Mesothelial cell of epicardium (in vitro differentiated cells): Measurements from ENCODE around the gene PRPS1. TPM values are rescaled to one million over a fixed set of nuclear protein-coding genes. Genes with fewer than 3 reads are reported as not detected.
"Not testable (repeated sequence)": the region's sequence is repeated elsewhere in the genome, so short reads cannot be mapped to it uniquely, and the experiment has no call there.

Experiments
- DNase-seq, 2 experiments: peaks; one replicate each; pipeline ENCODE4 v3.0.0; 2021; ENCODE audit warnings: low spot score in 2 of 2; ENCODE audit not compliant: unreplicated experiment in 2 of 2
- H3K27ac Mint-ChIP-seq: 2 replicates; pipeline ENCODE4 v1.8.0; 2021; ENCODE audit warnings: mixed read lengths
- H3K27me3 Mint-ChIP-seq: 2 replicates; pipeline ENCODE4 v1.8.0; 2021; ENCODE audit warnings: low read depth, mixed read lengths
- H3K36me3 Mint-ChIP-seq: 2 replicates; pipeline ENCODE4 v1.8.0; 2021; ENCODE audit warnings: mixed read lengths
- H3K4me1 Mint-ChIP-seq: 2 replicates; pipeline ENCODE4 v1.8.0; 2021; ENCODE audit warnings: mixed read lengths
- H3K4me3 Mint-ChIP-seq: 2 replicates; pipeline ENCODE4 v1.8.0; 2021; ENCODE audit warnings: mild to moderate bottlenecking, moderate library complexity, mixed read lengths
- H3K9me3 Mint-ChIP-seq: 2 replicates; pipeline ENCODE4 v1.8.0; 2021; ENCODE audit warnings: mixed read lengths
- total RNA-seq: library from RNA; stranded (reverse); gene quantifications from 3 replicates; pipeline ENCODE4 v1.2.1, GENCODE V29; 2021
- TF ChIP-seq, protein P1 (sequence below): fragments of 200-600 bp; sonication (generic); IDR thresholded peaks from one replicate; pipeline ENCODE4 v1.5.0; 2021; ENCODE audit warnings: antibody characterized with exemption; ENCODE audit not compliant: unreplicated experiment

The PRPS1 gene
- total RNA-seq, 1 donor from 2014 or later = 28.3 TPM

GRCh38 chrX:107678957-107679740, 50.8 kb downstream of the PRPS1 start:
- H3K4me1 Mint-ChIP-seq = peaks cover 26% of the 10 kb centered on the region
- no peak overlapping the region for H3K27ac Mint-ChIP-seq

DNA sequence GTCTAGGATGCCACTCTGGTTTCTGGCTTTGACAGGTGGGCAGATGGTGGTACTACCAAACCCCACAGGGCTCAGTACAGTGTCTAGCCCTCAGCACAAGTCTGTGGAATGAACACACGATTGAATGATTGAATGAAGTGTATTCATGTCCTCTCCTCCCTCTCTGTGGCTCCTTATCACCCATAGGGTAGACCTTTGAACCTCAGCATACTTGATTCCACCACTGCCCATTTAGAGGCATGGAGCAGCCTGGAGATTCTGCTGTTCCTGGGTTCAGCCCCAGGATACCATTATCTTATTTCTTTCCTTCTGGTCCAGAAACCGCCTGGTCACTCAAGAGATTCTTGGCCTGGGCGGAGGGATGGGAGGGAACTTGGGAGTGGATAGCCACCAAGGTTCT, 53.9 kb downstream of the PRPS1 start:
- Mint-ChIP-seq H3K27ac (no peak overlapping the region), H3K9me3 (peaks cover 18% of the 10 kb centered on the region), H3K36me3 (no peaks in the 10 kb centered on the region), H3K4me1 (peaks cover 17% of the 10 kb centered on the region), H3K4me3 (no peak overlapping the region), H3K27me3 (peaks cover 3% of the 10 kb centered on the region)
- TF ChIP-seq, protein P1, sequence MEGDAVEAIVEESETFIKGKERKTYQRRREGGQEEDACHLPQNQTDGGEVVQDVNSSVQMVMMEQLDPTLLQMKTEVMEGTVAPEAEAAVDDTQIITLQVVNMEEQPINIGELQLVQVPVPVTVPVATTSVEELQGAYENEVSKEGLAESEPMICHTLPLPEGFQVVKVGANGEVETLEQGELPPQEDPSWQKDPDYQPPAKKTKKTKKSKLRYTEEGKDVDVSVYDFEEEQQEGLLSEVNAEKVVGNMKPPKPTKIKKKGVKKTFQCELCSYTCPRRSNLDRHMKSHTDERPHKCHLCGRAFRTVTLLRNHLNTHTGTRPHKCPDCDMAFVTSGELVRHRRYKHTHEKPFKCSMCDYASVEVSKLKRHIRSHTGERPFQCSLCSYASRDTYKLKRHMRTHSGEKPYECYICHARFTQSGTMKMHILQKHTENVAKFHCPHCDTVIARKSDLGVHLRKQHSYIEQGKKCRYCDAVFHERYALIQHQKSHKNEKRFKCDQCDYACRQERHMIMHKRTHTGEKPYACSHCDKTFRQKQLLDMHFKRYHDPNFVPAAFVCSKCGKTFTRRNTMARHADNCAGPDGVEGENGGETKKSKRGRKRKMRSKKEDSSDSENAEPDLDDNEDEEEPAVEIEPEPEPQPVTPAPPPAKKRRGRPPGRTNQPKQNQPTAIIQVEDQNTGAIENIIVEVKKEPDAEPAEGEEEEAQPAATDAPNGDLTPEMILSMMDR = no peak
- no peak for DNase-seq

More at GRCh38 chrX:107678957-107679740, 50.8 kb downstream of the PRPS1 start:
- Mint-ChIP-seq H3K36me3 (no peaks in the 10 kb centered on the region), H3K27me3 (peaks cover 3% of the 10 kb centered on the region), H3K9me3 (peaks cover 26% of the 10 kb centered on the region), H3K4me3 (no peak overlapping the region)
- TF ChIP-seq, protein P1 = no peak
- no peak for DNase-seq

DNA sequence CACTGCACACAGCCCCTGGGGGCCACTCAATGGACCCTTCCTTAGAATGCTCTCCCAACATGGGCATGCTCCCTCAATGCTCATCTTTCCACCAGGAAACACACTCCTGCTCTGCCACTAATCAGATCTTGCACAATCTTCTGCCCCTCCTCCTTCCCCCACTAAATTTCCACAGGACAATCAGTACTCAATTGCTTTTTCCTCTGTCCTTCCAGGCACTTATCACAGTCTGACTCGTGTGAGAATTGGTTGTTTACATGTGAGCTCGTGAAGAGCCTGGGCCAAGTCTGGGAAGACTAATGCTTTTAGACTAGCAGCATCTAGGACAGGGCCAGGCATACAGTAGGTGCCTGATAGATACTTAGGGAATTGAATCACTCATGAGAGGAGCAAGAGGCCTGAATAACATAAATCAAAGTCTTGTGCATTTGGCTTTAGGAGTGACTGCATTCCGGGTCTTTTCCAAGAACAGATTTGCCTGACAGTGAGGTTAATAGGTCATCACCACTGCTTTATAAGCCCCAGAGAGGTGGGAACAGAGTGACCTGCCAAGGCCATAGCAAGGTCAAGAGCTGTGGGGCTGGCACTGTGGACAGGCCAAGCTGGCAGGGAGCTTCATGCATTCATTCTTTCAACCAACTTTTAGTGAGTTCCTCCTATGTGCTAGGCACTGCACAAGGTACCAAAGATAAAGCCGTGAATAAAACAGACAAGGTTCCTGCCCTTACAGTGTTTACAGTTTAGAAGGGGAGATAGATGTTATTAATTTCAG, 55.0 kb downstream of the PRPS1 start:
- TF ChIP-seq, protein P1 = no peak
- no peak overlapping the region for H3K27ac Mint-ChIP-seq

GRCh38 chrX:107683931-107684330, 55.6 kb downstream of the PRPS1 start:
- DNase-seq = no peak
- no peak overlapping the region for H3K4me3 Mint-ChIP-seq
- H3K27ac Mint-ChIP-seq = peak overlapping the region; percentile 17
- peaks cover 3% of the 10 kb centered on the region for H3K27me3 Mint-ChIP-seq
- H3K9me3 Mint-ChIP-seq = peaks cover 25% of the 10 kb centered on the region
- TF ChIP-seq, protein P1 = no peak
- no peaks in the 10 kb centered on the region for H3K36me3 Mint-ChIP-seq
- H3K4me1 Mint-ChIP-seq = peaks cover 20% of the 10 kb centered on the region

More for the DNA sequence above, 55.0 kb downstream of the PRPS1 start:
- DNase-seq = no peak
- peaks cover 3% of the 10 kb centered on the region for H3K27me3 Mint-ChIP-seq
- peaks cover 19% of the 10 kb centered on the region for H3K4me1 Mint-ChIP-seq
- H3K36me3 Mint-ChIP-seq = no peaks in the 10 kb centered on the region
- H3K4me3 Mint-ChIP-seq = no peak overlapping the region
- H3K9me3 Mint-ChIP-seq = peaks cover 21% of the 10 kb centered on the region

- Mint-ChIP-seq H3K27ac (no peak overlapping the region), H3K36me3 (no peaks in the 10 kb centered on the region), H3K9me3 (peaks cover 29% of the 10 kb centered on the region), H3K4me3 (no peak overlapping the region), H3K27me3 (peaks cover 3% of the 10 kb centered on the region), H3K4me1 (peaks cover 26% of the 10 kb centered on the region)
- no peak for DNase-seq
- TF ChIP-seq, protein P1 = no peak
Measured at GRCh38 chrX:107684956-107685385, 56.7 kb downstream of the PRPS1 start.

- H3K4me3 Mint-ChIP-seq, DNase-seq, H3K36me3 Mint-ChIP-seq, H3K27me3 Mint-ChIP-seq, H3K27ac Mint-ChIP-seq: not testable (repeated sequence)
- Mint-ChIP-seq H3K9me3 (peaks cover 26% of the 10 kb centered on the region), H3K4me1 (peaks cover 26% of the 10 kb centered on the region)
Measured at GRCh38 chrX:107685586-107685985, 57.3 kb downstream of the PRPS1 start.
